Cerebellar nuclear complex (tissue), 1 donor: ENCODE data around the gene PM20D1.
"Not testable (repeated sequence)": the region's sequence is repeated elsewhere in the genome, so short reads cannot be mapped to it uniquely, and the experiment has no call there.

Experiments
- DNase-seq, 2 experiments: peaks; one replicate each; lab custom pipeline; 2025; lab: John Stamatoyannopoulos, UW

PM20D1 gene

GRCh38 chr1:205849619-205850355, at the start of gene PM20D1:
TSS of gene PM20D1 (minus strand) at chr1:205850132. CDS start at chr1:205850072, 60 bp downstream.
- DNase-seq: no peak

GRCh38 chr1:205896351-205896750, 46.4 kb upstream of the PM20D1 start:
- DNase-seq: no peak

- not testable (repeated sequence) for DNase-seq
These were observed 44.2 kb upstream of the PM20D1 start for GRCh38 chr1:205894119-205894518.

GRCh38 chr1:205892175-205892574, 42.2 kb upstream of the PM20D1 start:
- not testable (repeated sequence) for DNase-seq

GRCh38 chr1:205891481-205891880, 41.5 kb upstream of the PM20D1 start:
- not testable (repeated sequence) for DNase-seq

GRCh38 chr1:205890631-205891030, 40.7 kb upstream of the PM20D1 start:
- DNase-seq: not testable (repeated sequence)

GRCh38 chr1:205889706-205890105, 39.8 kb upstream of the PM20D1 start:
- DNase-seq: not testable (repeated sequence)

GRCh38 chr1:205889006-205889405, 39.1 kb upstream of the PM20D1 start:
- not testable (repeated sequence) for DNase-seq

- DNase-seq: no peak
These were observed 33.9 kb upstream of the PM20D1 start for GRCh38 chr1:205883792-205884191.

GRCh38 chr1:205880923-205881322, 31.0 kb upstream of the PM20D1 start:
- DNase-seq: no peak

- DNase-seq: no peak
These were observed 30.0 kb upstream of the PM20D1 start for GRCh38 chr1:205879974-205880373.

- DNase-seq: no peak
These were observed 28.1 kb upstream of the PM20D1 start for GRCh38 chr1:205878026-205878425.

- not testable (repeated sequence) for DNase-seq
These were observed 23.2 kb upstream of the PM20D1 start for GRCh38 chr1:205873148-205873547.

- DNase-seq: no peak
These were observed 20.3 kb upstream of the PM20D1 start for GRCh38 chr1:205870236-205870635.

- no peak for DNase-seq
These were observed 11.6 kb upstream of the PM20D1 start for GRCh38 chr1:205861540-205861939.

GRCh38 chr1:205858141-205858961, 8.4 kb upstream of the PM20D1 start:
- no peak for DNase-seq

- not testable (repeated sequence) for DNase-seq
These were observed 7.6 kb upstream of the PM20D1 start for GRCh38 chr1:205857501-205857900.

- DNase-seq: no peak
These were observed 6.5 kb upstream of the PM20D1 start for GRCh38 chr1:205856433-205856832.

- no peak for DNase-seq
These were observed 3.0 kb upstream of the PM20D1 start for GRCh38 chr1:205852969-205853368.

GRCh38 chr1:205851993-205852392, 2.1 kb upstream of the PM20D1 start:
- no peak for DNase-seq

- DNase-seq: no peak
These were observed 6.7 kb downstream of the PM20D1 start for GRCh38 chr1:205843036-205843859.

- DNase-seq: no peak
These were observed 7.7 kb downstream of the PM20D1 start for GRCh38 chr1:205842229-205842628.
